Glomerular visceral epithelial cell (primary cell): ENCODE measurements around the gene SERP2.

Experiments
- DNase-seq: peaks from one replicate; pipeline ENCODE4 v3.0.0-alpha.2; 2016; ENCODE audit errors: extremely low spot score

SERP2 gene

DNA sequence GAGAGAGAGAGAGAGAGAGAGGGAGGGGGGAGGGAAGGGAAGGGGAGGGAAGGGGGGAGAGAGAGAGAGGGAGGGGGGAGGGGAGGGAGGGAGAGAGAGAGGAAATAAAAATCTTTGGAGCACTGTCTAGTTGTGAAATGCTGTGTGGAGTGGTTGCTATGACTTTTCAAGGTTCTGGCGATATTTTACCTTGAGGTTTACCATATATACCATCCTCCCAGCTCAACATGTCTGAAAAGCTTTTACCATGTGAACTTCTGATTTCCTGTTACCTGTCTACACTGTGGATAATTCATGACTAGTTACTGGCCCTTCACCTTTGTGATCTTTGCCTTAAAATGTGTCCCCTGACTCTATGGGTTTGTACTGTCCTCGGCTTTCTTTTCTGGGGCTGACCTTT, 38.2 kb downstream of the SERP2 start:
- DNase-seq: no peak

DNA sequence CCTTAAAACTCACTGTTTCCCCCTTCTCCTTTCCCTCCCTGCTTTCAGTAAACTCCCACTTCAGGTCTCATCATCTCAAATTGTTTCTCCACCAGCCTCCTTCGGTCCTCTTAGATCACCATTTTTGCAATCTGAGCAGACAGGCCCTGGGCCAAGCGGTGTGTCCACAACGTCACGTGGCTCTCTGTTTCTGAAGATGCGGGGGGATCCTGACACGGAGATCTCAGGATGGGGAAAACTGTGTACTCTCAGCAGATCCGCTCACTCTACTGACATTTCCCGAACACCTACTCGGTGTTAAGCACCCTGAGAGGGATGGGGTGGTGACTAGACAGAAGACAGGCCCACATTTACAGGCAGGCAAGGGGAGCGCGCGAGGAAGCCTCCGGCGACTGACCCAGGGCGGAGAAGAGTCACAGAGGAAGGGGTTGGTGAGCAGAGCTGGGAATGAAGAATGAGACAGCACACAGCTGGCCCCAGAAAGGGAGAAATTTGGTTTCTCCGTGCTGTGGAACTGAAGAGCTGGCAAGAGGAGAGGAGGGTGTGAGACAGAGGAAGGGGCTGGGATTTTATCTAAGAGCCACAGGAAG, 38.8 kb downstream of the SERP2 start:
- no peak for DNase-seq

DNA sequence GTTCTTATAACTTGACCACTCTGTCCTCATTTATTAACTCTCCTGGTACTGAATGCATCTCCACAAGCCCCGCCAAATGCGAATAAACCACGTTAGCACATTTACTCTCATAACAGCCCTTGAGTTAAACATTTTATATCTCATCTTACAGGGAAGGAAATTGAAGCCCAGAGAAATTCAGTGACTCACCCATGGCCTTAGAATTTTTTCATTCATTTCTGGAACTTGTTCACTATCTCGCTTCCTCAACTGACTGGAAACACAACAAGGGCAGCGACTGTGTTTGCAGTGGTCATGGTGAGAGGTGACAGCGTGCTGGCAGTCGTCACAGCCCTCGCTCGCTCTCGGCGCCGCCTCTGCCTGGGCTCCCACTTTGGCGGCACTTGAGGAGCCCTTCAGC, 39.5 kb downstream of the SERP2 start:
- DNase-seq: no peak

DNA sequence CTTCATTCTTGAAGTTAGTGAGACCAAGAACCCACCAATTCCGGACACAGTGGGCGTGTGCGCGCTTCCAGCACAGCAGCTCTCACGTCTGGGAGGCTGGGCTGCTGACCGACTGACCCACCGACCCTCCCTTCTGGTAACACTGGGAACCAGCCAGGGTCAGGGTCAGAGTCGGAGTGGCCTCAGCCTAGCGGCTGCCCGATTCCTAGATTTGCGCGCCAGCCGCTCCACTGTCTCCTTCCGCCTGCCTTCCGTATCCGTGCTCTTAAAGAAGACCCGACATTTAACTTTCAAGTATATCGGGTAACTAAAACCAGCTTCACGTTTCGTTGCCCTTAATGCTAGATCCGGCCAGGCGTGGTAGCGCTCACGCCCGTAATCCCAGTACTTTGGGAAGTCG, 41.1 kb downstream of the SERP2 start:
- no peak for DNase-seq

DNA sequence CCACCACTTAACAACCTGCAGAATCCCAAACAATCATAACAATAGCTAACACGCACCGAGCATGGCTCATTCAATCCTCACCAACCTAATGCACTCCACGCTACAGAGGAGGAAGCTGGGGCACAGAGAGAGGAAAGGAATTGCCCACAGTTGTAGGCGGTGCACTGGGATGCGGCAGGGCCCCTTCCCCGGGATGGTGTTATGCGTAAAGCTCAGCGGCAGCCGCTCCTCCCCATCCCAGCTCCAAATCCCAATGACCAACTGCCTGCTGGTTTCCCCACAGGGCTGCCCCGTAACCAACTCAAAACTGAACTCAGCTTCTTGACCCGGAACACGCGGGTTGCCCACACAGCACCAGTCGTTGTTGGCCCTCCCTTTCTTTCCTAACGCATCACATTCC, 42.2 kb downstream of the SERP2 start:
- no peak for DNase-seq

DNA sequence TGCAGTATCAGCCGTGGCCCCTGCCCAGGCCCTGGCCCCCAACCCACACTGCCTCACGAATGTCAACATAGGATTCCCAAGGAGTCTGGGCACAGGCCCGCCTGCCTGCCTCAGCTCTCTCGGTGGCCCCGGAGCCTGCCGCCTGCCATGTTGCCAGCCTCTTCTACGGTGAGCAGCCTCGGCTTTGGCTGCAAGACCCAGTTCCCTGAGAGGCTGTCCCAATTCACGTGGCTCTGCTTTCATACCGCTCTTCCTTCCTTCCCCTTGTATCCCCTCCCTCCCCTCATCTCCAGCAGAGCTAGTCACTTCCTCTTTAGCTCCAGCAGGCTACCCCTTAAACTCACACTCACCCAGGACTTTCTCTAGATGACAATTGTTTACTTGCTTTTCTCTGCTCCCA, 42.7 kb downstream of the SERP2 start:
- no peak for DNase-seq

DNA sequence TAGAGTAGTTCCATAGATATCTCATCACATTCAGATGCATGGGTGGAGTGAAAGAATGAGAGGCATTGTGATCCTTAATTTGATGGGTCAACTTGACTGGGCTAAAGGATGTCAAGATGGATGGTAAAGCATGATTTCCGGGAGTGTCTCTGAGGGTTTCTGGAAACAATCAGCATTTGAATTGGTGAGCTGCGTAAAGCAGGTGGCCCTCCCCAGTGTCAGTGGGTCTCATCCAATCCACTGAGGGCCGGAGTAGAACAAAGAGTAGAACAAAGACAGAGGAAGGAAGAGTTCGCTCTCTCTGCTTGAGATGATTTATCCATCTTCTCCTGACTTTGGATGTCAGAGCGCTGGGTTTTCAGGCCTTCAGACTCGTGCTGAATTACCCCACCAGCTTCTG, 43.1 kb downstream of the SERP2 start:
- DNase-seq: no peak

DNA sequence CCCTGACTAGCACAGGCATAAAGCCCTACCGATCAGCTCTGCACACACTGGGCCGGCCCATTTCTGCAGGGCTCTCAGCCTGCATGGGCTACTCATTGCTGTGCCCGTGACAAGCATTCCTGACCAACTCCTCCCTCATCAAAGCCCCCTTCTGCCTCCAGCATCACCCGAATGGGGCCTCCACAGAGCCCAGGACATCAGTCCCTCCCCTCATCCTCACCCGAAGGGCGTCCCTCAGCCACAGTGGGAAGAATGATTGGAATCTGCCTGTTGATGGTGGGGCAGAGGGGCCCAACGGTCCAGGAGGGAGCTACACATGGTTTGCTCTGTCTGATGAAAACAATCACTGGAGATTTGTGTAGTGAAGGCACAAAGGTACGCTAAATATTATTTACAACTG, 43.8 kb downstream of the SERP2 start:
- DNase-seq: no peak

DNA sequence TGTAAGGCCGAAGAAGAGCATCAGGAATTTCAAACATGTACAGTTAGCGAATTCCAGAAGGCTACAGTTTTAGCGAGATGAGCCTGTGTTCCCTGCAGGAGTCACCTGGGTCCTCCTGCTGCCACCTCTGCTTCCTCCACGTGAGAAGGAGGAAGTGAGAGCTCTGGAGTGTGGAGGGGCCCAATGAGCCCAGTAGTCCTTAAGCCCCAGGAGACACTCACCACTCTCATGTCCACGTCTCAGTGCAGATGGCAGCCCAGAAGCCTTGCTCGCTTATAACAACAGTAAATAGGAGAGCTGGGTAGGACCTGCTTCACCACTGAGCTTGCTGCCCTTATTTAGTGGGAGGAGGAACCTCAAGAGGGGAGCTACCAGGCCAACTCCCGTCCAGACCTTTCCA, 44.3 kb downstream of the SERP2 start:
- DNase-seq: no peak

DNA sequence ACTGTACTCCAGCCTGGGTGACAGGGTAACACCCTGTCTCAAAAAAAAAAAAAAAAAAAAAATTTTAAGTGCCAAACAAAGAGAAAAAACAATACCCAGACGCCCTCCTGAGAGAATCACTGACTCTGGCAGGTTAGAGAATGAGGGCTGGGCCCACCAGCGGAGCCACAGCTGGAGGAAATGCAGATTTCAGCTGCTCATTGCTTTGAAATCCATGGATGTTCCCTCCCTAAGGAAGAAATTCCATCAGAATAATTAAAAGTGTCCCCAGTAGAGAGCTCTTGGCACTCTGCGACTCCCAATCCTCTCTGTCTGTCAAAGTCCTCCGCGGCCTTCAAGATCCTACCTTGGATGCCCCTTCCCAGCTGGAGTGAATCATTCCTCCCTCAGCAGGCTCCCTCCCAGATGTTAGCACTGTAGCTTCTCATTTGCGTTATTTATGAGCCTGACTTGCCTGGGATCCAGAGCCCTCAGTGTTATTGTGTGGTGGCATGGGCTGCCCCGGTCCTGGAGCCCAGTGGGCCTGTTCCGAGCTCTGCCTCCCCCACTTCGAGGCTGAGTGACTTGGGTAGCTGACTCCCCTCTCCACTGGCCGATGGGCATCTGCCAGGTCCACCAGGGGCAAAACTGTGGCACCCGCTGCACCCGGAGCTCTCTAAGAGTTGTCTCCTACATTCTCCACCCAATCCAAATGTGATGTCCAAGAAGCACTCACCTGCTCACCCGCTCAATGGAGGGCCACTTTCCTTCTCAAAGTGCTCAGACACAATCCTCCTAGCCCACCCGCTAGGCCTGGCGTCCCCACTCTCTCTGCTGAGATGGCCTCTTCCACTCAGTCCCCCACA, 47.0 kb downstream of the SERP2 start:
- no peak for DNase-seq

DNA sequence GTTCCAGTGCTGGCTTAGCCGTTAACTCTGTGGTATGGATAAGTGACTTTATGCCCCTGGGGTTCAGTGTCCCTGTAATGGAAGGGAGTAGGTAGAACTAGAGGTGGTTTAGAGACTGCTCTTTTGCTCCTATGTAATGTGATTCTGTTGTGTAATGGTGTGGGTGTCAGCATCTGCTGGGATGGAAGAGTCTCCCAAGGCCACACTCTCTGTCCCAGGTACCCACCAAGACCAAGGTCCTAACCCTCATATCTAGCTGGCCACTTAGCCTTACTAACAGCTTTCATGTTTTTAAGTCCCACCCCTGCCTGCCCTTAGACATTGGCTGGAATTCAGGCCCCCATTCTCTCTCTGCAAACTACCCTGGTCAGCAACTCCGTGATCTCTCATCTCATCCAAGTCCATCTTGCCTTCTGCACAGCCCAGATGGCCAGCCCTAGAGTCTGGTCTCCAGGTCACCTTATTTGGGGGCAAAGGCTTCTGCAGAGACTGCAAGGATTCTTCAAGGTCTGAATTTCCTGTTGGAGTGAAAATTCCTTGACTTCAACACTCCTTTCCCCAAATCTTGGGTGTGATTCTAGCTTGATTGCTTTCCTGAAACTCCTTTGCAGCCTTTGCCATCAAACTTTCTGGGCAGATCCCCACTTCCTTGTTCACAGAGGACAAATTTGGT, 48.4 kb downstream of the SERP2 start:
- DNase-seq: no peak

DNA sequence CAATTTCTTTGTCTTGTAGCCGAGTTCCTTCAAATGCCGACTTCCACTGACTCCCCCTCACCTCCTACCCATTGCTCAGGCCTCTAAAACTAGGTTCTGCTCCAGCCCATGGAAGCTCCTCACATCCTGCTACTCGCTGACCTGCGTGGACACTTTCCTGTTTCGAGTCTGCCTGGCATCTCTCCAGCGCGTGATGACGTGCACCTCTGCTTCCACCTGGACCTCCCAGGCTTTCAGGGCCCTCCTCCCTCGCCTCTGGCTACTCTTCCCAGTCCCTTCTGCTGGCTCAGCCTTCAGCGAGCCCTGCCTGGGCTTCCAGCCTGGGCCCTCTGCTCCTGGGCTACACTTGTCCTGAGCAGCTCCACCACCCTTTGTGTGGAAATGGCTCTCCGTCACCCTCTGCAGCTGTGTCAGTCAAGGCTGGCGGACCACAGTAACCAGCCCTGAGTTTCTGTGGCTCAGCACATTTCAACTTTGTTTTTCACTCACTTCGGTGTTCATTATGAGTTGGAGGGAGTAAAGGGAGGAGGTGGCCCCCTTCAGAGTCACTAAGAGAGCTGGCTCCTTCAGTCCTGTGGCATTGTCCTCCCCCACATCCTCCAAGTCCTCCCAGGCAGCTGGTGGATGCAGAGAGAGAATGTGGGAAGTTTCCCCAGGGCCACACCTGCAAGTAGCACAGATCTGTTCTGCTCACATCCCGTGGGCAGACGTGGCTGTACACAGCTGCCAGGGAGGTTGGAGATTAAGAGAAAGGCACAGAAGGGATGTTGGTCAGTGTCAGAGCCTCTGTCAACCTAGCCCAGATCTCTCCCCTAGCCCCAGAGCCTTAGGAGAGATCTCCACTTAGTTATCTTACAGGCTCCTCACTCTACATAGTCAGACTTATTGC, 49.4 kb downstream of the SERP2 start:
- DNase-seq: no peak

DNA sequence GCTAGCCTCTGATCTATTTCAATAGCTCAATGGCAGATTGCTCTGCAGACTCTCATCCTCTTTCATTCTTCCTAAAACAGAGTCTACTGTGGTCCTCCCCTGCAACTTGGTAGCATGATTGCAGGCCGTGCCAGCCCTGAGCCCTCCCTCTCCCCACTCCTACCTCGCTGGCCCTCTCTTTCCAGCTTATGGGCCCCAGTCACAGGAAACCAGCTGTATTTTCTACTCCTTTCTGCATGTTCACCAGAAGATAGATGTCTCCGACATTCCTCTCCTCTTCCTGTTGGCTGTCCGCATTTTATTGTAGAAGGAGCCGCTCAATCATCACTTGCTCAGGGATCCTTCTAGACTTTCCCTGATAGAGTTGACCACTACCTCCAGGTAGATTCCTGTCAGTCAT, 50.2 kb downstream of the SERP2 start:
- DNase-seq: no peak

DNA sequence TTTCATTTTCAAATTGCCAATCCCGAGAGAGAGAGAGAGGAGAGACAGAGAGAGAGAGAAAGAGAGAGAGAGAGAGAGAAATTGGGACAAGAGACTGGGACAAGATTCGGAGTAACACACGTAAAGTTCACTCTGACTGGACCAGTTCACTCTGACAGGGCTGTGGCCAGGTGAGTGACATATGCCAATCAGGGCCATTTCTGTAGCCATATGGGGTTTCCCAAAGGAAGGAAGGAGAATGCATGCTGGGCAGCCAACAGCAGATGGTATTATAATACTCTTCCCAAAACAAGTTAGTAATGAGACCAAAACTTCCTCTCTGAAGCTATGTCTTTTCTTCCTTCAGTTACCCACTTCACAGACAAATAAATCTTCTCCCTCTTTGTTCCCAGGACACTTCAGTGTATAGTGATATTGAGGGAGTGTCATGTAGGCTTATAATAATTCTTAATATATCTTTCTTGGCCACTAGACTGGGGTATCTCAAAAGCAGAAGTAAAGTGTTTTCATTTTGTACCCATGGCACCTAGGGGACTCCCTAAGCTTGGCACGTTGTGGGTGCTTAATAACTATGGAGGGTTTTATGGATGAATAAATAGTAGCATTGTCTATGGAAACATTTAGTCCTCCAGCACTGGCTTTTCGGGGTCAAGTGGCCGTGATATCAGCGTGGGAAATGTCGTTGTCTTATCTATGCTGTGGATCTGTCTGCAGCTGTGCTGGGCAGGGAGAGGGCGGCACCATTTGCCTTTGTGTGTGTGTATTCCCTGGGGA, 51.6 kb downstream of the SERP2 start:
- DNase-seq: no peak

DNA sequence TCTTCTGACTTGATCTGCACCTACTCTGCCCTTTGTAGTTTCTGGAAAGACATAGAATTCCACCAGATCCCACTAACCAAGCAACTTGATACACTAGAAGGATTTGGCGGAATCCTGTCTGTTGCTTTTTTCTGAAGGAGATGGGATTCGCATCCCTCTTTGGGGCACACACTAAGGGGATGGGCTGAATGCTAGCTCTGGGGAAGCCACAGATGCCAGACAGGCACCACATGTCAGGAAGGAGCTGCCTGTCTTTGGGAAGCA, 52.1 kb downstream of the SERP2 start:
- no peak for DNase-seq

DNA sequence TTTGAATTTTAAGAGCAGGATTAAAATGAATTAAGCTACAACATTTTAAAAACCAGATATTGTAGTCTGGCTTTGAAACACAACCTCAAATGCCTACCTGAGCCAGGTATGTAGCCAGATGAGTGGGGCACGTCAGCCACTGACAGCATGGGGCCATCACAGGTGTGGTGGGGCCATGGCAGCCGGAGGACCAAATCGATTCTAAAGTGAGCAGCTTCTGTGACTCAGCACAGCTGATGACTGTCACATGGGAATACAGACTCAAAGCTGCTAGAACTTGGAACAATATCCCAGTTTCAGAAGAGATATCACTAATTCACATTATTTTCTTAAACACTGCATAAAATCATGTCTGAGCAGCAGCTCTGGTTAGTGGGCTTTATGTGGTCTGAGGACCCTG, 52.8 kb downstream of the SERP2 start:
- no peak for DNase-seq

DNA sequence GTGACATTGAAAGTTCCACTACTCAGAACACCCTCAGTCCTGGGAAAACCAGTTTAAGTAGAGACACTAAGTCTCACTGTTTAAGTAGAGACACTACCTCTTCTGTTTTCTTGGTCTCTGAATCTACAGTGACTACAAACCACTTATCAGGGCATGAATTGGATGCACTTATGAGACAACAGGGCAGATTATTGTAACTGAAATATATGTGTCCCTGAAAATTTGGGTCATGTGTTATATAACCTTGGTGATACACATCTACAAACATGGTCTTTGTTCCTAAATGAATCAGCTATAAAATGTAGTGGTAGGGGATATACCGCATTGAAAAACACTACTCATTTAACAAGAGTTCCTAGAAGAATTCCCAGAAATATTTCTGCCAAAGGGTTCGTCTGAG, 55.7 kb downstream of the SERP2 start:
- no peak for DNase-seq

DNA sequence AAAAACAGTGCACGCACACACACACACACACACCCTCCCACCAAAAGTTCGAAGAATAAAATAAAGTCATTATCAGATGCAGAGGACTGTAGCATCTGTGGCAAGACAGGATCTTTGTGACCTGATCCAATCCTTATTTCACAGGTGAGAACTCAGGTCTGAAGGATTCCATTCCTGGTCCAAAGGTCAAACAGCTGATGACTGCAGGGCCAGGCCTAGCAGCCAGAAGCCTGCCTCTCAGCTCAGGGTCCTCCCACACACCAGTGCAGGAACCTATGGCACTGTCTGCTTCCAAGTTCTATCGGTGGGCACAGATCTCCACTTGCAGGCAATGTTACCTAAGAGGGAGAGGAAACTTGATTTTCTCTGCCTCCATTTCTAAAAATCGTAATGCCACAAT, 57.5 kb downstream of the SERP2 start:
- DNase-seq: no peak

DNA sequence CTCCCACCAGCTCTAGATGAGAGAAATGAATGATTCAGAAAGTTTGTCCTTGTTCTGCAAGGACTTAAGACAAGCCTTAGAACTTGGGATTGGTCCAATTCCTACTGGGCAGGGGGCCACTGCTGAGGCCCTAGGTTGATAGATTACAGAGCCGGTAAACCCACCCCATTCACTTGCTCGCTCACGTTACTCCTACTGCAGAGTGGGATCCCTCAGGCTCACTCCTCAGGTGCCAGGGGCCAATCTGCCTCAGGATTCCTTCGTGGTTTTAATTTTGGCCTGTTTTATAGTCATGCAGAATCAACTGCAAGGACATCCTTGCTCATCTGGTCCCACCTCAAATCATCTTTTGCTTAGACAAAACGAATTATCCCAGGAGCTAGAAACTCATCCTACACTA, 59.0 kb downstream of the SERP2 start:
- no peak for DNase-seq

DNA sequence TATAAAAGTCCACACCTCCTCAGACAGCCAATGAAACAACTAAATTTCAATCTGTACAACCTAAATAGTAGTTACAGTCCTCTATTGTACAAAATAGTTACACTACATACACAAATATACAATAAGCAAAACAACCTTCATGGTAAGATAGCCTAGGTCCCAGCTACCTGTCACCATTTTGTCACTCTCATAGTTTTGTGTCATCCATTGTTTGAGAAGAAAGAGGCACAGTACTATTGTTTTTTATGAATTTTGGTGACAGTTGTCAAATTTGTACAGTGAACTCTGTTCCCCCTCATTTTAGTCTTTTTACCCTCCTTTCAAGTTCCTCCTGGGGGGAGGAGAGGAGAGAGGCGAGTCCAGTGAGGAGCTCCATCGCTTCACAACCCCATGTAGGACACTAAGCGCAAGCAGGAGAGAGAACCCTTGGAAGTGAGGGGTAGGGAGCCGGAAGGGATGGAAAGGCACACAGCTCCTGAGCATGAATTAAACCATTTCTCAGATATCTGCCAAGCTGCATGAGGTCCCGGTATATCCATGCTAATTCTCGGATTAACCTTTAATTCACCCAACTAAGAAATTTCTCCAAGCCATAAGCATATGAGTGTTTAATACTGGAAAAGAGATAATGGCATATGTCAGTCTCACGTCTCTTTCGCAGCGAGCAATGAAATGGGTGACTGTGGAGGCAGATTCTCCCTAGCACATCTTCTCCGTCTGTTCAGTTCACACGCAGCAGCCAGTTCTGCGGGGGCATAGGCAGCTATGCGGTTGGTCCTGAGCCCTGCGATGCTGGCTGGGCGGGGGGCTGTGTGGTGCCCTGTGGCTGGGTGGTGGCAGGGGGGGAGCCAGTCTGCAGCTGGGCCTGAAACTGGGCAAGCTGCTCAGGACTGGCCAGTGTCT, 60.5 kb downstream of the SERP2 start:
- DNase-seq: no peak

DNA sequence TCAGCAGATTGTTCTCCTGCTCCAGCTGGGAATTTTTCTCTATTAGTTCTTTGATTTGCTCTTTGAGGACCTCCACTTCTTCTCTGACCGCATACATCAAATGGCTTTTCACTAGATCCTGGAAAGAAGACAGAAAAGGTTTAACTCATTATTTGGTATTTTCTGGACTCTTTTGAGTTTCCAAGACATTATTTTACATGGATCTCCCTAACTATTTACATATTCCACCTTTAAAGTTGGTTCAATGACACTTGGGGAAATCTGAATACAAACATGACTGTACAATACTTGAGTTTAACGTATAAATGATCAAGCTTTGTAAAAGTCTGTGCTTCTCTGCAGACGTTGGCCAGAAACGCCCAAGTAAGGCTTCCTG, 61.1 kb downstream of the SERP2 start:
- no peak for DNase-seq
